Ascending aorta (tissue), 2 donors: Measurements from ENCODE around the gene MSI2. TPM values are rescaled to one million over a fixed set of nuclear protein-coding genes. Genes with fewer than 3 reads are reported as not detected.

ENCODE experiments used
- DNase-seq, 2 donors: peaks; one replicate each; pipeline ENCODE4 v3.0.0-alpha.2; 2019; ENCODE audit warnings: low spot score in 2 of 2
- H3K27ac ChIP-seq, 2 donors: fragments of 200-600 bp; sonication (generic); one replicate each; pipeline ENCODE4 v1.5.1; 2016 to 2017; ENCODE audit warnings: mild to moderate bottlenecking in 1 of 2
- H3K27me3 ChIP-seq: fragments of 200-600 bp; sonication (generic); one replicate; pipeline ENCODE4 v1.5.1; 2017
- H3K36me3 ChIP-seq, 2 donors: fragments of 200-600 bp; sonication (generic); one replicate each; pipeline ENCODE4 v1.5.1; 2016
- H3K4me1 ChIP-seq, 2 donors: fragments of 200-600 bp; sonication (generic); one replicate each; pipeline ENCODE4 v1.5.1; 2016 to 2017; ENCODE audit warnings: mild to moderate bottlenecking in 1 of 2
- H3K4me3 ChIP-seq, 2 donors: fragments of 200-600 bp; sonication (generic); one replicate each; pipeline ENCODE4 v1.5.1; 2016 to 2017; ENCODE audit warnings: mild to moderate bottlenecking in 1 of 2
- H3K9me3 ChIP-seq, 2 donors: fragments of 200-600 bp; sonication (generic); one replicate each; pipeline ENCODE4 v1.5.1; 2016
- CTCF ChIP-seq, 3 experiments: fragments of 200-600 bp in 2 of 3; fragments of 450-650 bp in 1 of 3; sonication (generic) in 2 of 3; IDR thresholded peaks; one replicate each; pipeline ENCODE4 v1.5.1; 2016 to 2019; ENCODE audit warnings: antibody characterized with exemption in 3 of 3, mild to moderate bottlenecking in 1 of 3, moderate library complexity in 1 of 3
- intact Hi-C: fragments of 100-400 bp; cut with DNase I; formaldehyde crosslinking; loops from one replicate; pipeline ENCODE4 v1.15.1; 2023
- total RNA-seq: library from RNA; depleted of rRNA; stranded (reverse); fragments of >200 nt; gene quantifications from one replicate; pipeline ENCODE4 v1.1.0, GENCODE V29; 2016

MSI2 gene
- total RNA-seq = 11.7 TPM

- intact Hi-C loops = loop anchor here (1.0 to 5.0 kb wide), 8 partner anchors 101 to 1974 kb away; partner anchors contain the start of genes DYNLL2, MRPS23 and SRSF1
- TF ChIP-seq CTCF (IDR thresholded peaks at IDR 0.05) = no peak
- Histone ChIP-seq H3K9me3 (peaks cover 0 to 5% of the 10 kb centered on the region in 2 donors), H3K27ac (peak within 1 kb of the TSS; percentile 97 to 99), H3K27me3 (no peaks in the 10 kb centered on the region), H3K4me1 (peaks cover 5% of the 10 kb centered on the region in 2 donors), H3K36me3 (no peaks in the 10 kb centered on the region), H3K4me3 (peak within 1 kb of the TSS; percentile 92 to 93)
- DNase-seq = peak; percentile 75 to 97
Measured at GRCh38 chr17:57255776-57256681, at the start of gene MSI2. MSI2 (plus strand) TSS chr17:57256523; CDS start chr17:57256743, 220 bp downstream.

GRCh38 chr17:57206928-57207327 lies 49.4 kb upstream of the MSI2 start:
- intact Hi-C loops = no loop called here
- TF ChIP-seq CTCF (IDR thresholded peaks at IDR 0.05) = no peak
- no peaks in the 10 kb centered on the region for H3K36me3 ChIP-seq
- H3K4me1 ChIP-seq = no peaks in the 10 kb centered on the region
- H3K27ac ChIP-seq = no peak overlapping the region
- H3K9me3 ChIP-seq = peaks cover 0 to 14% of the 10 kb centered on the region in 2 donors
- no peak overlapping the region for H3K4me3 ChIP-seq
- DNase-seq = no peak
- no peaks in the 10 kb centered on the region for H3K27me3 ChIP-seq

GRCh38 chr17:57207396-57207795 lies 48.9 kb upstream of the MSI2 start:
- Histone ChIP-seq H3K4me3 (no peak overlapping the region), H3K9me3 (peaks cover 0 to 14% of the 10 kb centered on the region in 2 donors), H3K27me3 (no peaks in the 10 kb centered on the region), H3K4me1 (no peaks in the 10 kb centered on the region), H3K36me3 (no peaks in the 10 kb centered on the region), H3K27ac (no peak overlapping the region)
- DNase-seq = no peak
- intact Hi-C loops = no loop called here
- TF ChIP-seq CTCF (IDR thresholded peaks at IDR 0.05) = no peak

GRCh38 chr17:57210224-57210553 lies 46.1 kb upstream of the MSI2 start:
- Histone ChIP-seq H3K4me3 (no peak overlapping the region), H3K9me3 (peaks cover 0 to 14% of the 10 kb centered on the region in 2 donors), H3K27me3 (no peaks in the 10 kb centered on the region), H3K36me3 (no peaks in the 10 kb centered on the region), H3K27ac (no peak overlapping the region), H3K4me1 (no peaks in the 10 kb centered on the region)
- no peak for DNase-seq
- intact Hi-C loops = no loop called here
- TF ChIP-seq CTCF (IDR thresholded peaks at IDR 0.05) = no peak

GRCh38 chr17:57210972-57211411 lies 45.3 kb upstream of the MSI2 start:
- intact Hi-C loops = no loop called here
- H3K36me3 ChIP-seq = no peaks in the 10 kb centered on the region
- no peak for DNase-seq
- no peak overlapping the region for H3K27ac ChIP-seq
- H3K9me3 ChIP-seq = peaks cover 0 to 14% of the 10 kb centered on the region in 2 donors
- no peak overlapping the region for H3K4me3 ChIP-seq
- no peaks in the 10 kb centered on the region for H3K27me3 ChIP-seq
- no peak for TF ChIP-seq CTCF (IDR thresholded peaks at IDR 0.05)
- no peaks in the 10 kb centered on the region for H3K4me1 ChIP-seq
